C4-2B (cell line): ENCODE measurements around the gene PRIMPOL.

Experiments used
- CTCF ChIP-seq: fragments of 450-650 bp; conservative IDR thresholded peaks from 2 replicates; pipeline ENCODE4 v1.5.1; 2017; ENCODE audit warnings: mild to moderate bottlenecking
- ZFX ChIP-seq: fragments of 450-650 bp; IDR thresholded peaks from 2 replicates; pipeline ENCODE4 v1.6.1; 2017

DNA sequence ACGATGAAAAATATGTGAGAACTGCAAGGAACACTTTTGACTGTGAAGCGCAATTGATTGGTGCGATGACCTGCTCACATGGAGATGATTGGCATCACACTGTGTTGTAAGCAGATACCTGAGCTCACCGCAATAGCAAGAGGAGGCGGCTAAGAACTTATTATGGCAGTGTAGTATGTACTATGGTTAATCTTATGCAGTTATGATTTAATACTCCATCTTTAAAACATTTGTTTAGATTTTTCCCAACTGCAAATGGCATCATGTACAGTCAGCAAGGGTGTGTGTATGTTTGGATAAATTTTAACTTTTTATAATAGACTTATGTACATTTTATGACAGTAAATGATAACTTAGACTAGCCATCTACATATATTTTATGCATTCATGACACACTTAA lies 25.5 kb downstream of the PRIMPOL start:
- TF ChIP-seq CTCF (no peak), ZFX (no peak)
